GM19240 (cell line): ENCODE results near the gene EXOC6B.

Source experiments
- DNase-seq: peaks from one replicate; pipeline ENCODE4 v3.0.0; 2011; ENCODE audit warnings: low spot score; ENCODE audit not compliant: insufficient read length

The EXOC6B gene

GRCh38 chr2:72793798-72794440 lies 31.9 kb downstream of the EXOC6B start:
- no peak for DNase-seq

GRCh38 chr2:72789241-72789640 lies 36.6 kb downstream of the EXOC6B start:
- DNase-seq, result no peak

GRCh38 chr2:72788756-72789155 lies 37.1 kb downstream of the EXOC6B start:
- no peak for DNase-seq

GRCh38 chr2:72785517-72785916 lies 40.3 kb downstream of the EXOC6B start:
- no peak for DNase-seq

GRCh38 chr2:72782520-72782919 lies 43.3 kb downstream of the EXOC6B start:
- DNase-seq, result no peak

GRCh38 chr2:72781480-72781879 lies 44.4 kb downstream of the EXOC6B start:
- no peak for DNase-seq

- DNase-seq, result no peak
These were observed 45.4 kb downstream of the EXOC6B start for GRCh38 chr2:72780477-72780876.

GRCh38 chr2:72779495-72779894 lies 46.3 kb downstream of the EXOC6B start:
- DNase-seq, result no peak

- DNase-seq, result peak; percentile 4
These were observed 47.4 kb downstream of the EXOC6B start for GRCh38 chr2:72778410-72778809.

GRCh38 chr2:72770879-72771461 lies 54.9 kb downstream of the EXOC6B start:
- DNase-seq, result peak; percentile 8

GRCh38 chr2:72765997-72766609 lies 59.7 kb downstream of the EXOC6B start:
- no peak for DNase-seq

GRCh38 chr2:72762276-72762675 lies 63.6 kb downstream of the EXOC6B start:
- no peak for DNase-seq

GRCh38 chr2:72759755-72760154 lies 66.1 kb downstream of the EXOC6B start:
- DNase-seq, result no peak

GRCh38 chr2:72757177-72757775 lies 68.6 kb downstream of the EXOC6B start:
- no peak for DNase-seq

- no peak for DNase-seq
These were observed 70.0 kb downstream of the EXOC6B start for GRCh38 chr2:72755647-72756423.

- DNase-seq, result no peak
These were observed 71.1 kb downstream of the EXOC6B start for GRCh38 chr2:72754628-72755320.

- no peak for DNase-seq
These were observed 74.7 kb downstream of the EXOC6B start for GRCh38 chr2:72750977-72751639.

- no peak for DNase-seq
These were observed 75.4 kb downstream of the EXOC6B start for GRCh38 chr2:72750466-72750865.

GRCh38 chr2:72747344-72747743 lies 78.5 kb downstream of the EXOC6B start:
- DNase-seq, result no peak

- no peak for DNase-seq
These were observed 80.0 kb downstream of the EXOC6B start for GRCh38 chr2:72745679-72746368.
